PC-3 (cell line): Measurements from ENCODE around the gene CCR2.

ENCODE experiments used
- CTCF ChIP-seq: fragments of 300-600 bp; sonication (generic); conservative IDR thresholded peaks from 2 replicates; pipeline ENCODE4 v1.5.1; 2017; ENCODE audit warnings: antibody characterized with exemption, low read depth, mild to moderate bottlenecking, low read length
- EZH2 ChIP-seq: fragments of 300-600 bp; sonication (generic); IDR thresholded peaks from one replicate; pipeline ENCODE4 v1.6.1; 2017; ENCODE audit warnings: antibody characterized with exemption, mild to moderate bottlenecking, low read length; ENCODE audit not compliant: unreplicated experiment

GRCh38 chr3:46351646-46352045, 2.3 kb upstream of the CCR2 start:
- no peak for TF ChIP-seq CTCF
- no peak for TF ChIP-seq EZH2
